Measurements from ENCODE around the gene CORO6. TPM values are rescaled to one million over a fixed set of nuclear protein-coding genes. Genes with fewer than 3 reads are reported as not detected.

The CORO6 gene
- total RNA-seq, 1 donor: 4.6 TPM

- no peak for DNase-seq (ENCODE audit: low read depth in 2 of 3, low spot score in 2 of 3)
Measured at GRCh38 chr17:29640413-29640812, 17.7 kb upstream of the CORO6 start.

DNA sequence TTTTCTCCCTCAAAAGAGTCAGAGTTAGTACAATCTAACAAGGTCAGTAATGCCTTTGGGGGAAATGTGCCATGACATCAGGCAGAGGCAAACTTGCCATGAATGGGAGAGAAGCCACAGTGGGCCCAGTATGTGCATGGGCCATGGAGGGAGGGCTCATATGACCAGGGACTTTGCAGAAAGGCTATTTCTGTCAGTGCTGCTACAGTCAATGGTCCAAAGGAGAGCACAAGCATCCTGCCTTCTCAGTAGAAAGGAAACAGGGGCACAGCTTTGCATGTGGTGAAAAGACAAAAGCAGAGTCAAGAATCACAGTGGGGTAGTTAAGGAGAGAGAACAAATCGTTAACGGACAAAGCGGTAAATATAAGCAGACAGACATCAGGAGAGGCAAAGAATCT, 11.2 kb upstream of the CORO6 start:
- no peak for DNase-seq (ENCODE audit: low read depth in 2 of 3, low spot score in 2 of 3)

- DNase-seq (ENCODE audit: low read depth in 2 of 3, low spot score in 2 of 3): no peak
Measured at GRCh38 chr17:29630630-29631193, 8.0 kb upstream of the CORO6 start.

GRCh38 chr17:29629839-29630238, 7.1 kb upstream of the CORO6 start:
- DNase-seq (ENCODE audit: low read depth in 2 of 3, low spot score in 2 of 3): no peak

- no peak for DNase-seq (ENCODE audit: low read depth in 2 of 3, low spot score in 2 of 3)
Measured at GRCh38 chr17:29628644-29629043, 5.9 kb upstream of the CORO6 start.

GRCh38 chr17:29627951-29628350, 5.2 kb upstream of the CORO6 start:
- no peak for DNase-seq (ENCODE audit: low read depth in 2 of 3, low spot score in 2 of 3)

- DNase-seq (ENCODE audit: low read depth in 2 of 3, low spot score in 2 of 3): no peak
Measured at GRCh38 chr17:29625037-29625750, 2.5 kb upstream of the CORO6 start.

GRCh38 chr17:29624586-29624985, 1.9 kb upstream of the CORO6 start:
- no peak for DNase-seq (ENCODE audit: low read depth in 2 of 3, low spot score in 2 of 3)

- DNase-seq (ENCODE audit: low read depth in 2 of 3, low spot score in 2 of 3): no peak
Measured at GRCh38 chr17:29623283-29623647, 553 bp upstream of the CORO6 start.

GRCh38 chr17:29621751-29622194, 939 bp downstream of the CORO6 start:
- DNase-seq (ENCODE audit: low read depth in 2 of 3, low spot score in 2 of 3): no peak

- no peak for DNase-seq (ENCODE audit: low read depth in 2 of 3, low spot score in 2 of 3)
Measured at GRCh38 chr17:29620779-29621500, 1.8 kb downstream of the CORO6 start.

GRCh38 chr17:29620271-29620670, 2.4 kb downstream of the CORO6 start:
- no peak for DNase-seq (ENCODE audit: low read depth in 2 of 3, low spot score in 2 of 3)

GRCh38 chr17:29619251-29619650, 3.5 kb downstream of the CORO6 start:
- DNase-seq (ENCODE audit: low read depth in 2 of 3, low spot score in 2 of 3): peak in 2 of 3 donors; percentile 27 to 42

GRCh38 chr17:29618272-29619065, 4.2 kb downstream of the CORO6 start:
- no peak for DNase-seq (ENCODE audit: low read depth in 2 of 3, low spot score in 2 of 3)

- peak; percentile 74 to 89 (median 85) for DNase-seq (ENCODE audit: low read depth in 2 of 3, low spot score in 2 of 3)
Measured at GRCh38 chr17:29617481-29618271, 5.0 kb downstream of the CORO6 start.

GRCh38 chr17:29617125-29617480, 5.6 kb downstream of the CORO6 start:
- peak; percentile 80 to 93 (median 91) for DNase-seq (ENCODE audit: low read depth in 2 of 3, low spot score in 2 of 3)

DNA sequence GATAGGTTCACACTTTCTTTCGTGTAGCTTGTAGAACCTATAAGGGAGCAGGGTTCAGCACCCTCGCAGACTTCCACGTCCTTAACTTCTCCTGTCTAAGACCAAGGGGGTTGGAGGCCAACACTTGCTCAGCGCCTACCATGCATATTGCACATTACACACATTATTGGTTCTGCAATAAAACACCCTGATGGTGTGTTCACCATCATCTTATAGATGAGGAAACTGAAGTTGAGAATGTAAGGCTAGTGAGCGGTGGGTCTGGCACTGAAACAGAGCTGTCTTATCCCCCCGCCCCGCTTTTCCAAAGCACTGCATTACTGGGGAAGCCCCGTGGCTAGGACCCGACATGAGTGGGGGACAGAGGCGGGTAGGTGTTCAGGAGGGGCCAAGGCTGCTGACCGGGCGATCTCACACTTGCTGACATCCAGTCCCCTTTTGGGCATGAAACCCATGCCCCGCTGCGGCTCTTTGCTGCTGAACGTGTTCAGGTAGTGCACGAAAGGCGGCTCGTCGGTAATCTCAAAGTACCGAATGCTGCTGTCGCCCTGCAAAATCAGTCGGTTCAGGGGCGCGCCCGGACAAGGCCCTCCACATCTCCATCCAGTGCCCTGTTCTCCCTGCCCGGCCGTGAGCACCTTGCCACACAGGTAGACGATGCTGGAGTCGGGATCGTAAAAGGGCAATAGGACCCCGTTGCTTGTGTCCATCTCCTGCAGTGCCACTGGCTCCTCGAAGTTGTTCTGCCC, 6.2 kb downstream of the CORO6 start:
- DNase-seq (ENCODE audit: low read depth in 2 of 3, low spot score in 2 of 3): no peak

- DNase-seq (ENCODE audit: low read depth in 2 of 3, low spot score in 2 of 3): peak; percentile 70 to 86 (median 84)
Measured at GRCh38 chr17:29615492-29616299, 7.0 kb downstream of the CORO6 start.

DNA sequence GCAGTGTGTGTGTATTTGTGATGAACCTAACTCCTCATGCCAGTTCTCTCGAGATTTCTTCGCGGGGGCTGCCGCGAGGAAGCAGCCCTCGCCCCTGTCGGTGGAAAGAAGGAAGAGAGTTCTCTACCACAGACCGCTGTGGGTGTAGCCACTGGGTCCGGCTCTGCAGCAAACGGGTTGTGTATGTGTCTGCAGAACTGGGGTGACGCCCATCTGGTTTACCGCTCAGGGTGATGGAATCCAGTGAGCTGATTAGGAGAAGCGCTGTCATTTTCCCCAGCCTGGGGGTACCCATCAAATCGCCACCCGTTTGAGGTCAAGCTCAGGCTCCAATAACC, 7.7 kb downstream of the CORO6 start:
- DNase-seq (ENCODE audit: low read depth in 2 of 3, low spot score in 2 of 3): peak in 2 of 3 donors; percentile 74 to 84
